ENCODE data around the gene TNF.

TNF gene

DNA sequence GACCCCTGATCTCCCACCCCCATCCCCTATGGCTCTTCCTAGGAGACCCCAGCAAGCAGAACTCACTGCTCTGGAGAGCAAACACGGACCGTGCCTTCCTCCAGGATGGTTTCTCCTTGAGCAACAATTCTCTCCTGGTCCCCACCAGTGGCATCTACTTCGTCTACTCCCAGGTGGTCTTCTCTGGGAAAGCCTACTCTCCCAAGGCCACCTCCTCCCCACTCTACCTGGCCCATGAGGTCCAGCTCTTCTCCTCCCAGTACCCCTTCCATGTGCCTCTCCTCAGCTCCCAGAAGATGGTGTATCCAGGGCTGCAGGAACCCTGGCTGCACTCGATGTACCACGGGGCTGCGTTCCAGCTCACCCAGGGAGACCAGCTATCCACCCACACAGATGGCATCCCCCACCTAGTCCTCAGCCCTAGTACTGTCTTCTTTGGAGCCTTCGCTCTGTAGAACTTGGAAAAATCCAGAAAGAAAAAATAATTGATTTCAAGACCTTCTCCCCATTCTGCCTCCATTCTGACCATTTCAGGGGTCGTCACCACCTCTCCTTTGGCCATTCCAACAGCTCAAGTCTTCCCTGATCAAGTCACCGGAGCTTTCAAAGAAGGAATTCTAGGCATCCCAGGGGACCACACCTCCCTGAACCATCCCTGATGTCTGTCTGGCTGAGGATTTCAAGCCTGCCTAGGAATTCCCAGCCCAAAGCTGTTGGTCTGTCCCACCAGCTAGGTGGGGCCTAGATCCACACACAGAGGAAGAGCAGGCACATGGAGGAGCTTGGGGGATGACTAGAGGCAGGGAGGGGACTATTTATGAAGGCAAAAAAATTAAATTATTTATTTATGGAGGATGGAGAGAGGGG, 1.9 kb upstream of the TNF start:
- no peak for DNase-seq (ENCODE audit: low read depth in 2 of 2)

DNA sequence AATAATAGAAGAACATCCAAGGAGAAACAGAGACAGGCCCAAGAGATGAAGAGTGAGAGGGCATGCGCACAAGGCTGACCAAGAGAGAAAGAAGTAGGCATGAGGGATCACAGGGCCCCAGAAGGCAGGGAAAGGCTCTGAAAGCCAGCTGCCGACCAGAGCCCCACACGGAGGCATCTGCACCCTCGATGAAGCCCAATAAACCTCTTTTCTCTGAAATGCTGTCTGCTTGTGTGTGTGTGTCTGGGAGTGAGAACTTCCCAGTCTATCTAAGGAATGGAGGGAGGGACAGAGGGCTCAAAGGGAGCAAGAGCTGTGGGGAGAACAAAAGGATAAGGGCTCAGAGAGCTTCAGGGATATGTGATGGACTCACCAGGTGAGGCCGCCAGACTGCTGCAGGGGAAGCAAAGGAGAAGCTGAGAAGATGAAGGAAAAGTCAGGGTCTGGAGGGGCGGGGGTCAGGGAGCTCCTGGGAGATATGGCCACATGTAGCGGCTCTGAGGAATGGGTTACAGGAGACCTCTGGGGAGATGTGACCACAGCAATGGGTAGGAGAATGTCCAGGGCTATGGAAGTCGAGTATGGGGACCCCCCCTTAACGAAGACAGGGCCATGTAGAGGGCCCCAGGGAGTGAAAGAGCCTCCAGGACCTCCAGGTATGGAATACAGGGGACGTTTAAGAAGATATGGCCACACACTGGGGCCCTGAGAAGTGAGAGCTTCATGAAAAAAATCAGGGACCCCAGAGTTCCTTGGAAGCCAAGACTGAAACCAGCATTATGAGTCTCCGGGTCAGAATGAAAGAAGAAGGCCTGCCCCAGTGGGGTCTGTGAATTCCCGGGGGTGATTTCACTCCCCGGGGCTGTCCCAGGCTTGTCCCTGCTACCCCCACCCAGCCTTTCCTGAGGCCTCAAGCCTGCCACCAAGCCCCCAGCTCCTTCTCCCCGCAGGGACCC, 981 bp upstream of the TNF start:
- DNase-seq (ENCODE audit: low read depth in 2 of 2): no peak

- no peak for DNase-seq (ENCODE audit: low read depth in 2 of 2)
These were observed 754 bp downstream of the TNF start for GRCh38 chr6:31575952-31576685.

DNA sequence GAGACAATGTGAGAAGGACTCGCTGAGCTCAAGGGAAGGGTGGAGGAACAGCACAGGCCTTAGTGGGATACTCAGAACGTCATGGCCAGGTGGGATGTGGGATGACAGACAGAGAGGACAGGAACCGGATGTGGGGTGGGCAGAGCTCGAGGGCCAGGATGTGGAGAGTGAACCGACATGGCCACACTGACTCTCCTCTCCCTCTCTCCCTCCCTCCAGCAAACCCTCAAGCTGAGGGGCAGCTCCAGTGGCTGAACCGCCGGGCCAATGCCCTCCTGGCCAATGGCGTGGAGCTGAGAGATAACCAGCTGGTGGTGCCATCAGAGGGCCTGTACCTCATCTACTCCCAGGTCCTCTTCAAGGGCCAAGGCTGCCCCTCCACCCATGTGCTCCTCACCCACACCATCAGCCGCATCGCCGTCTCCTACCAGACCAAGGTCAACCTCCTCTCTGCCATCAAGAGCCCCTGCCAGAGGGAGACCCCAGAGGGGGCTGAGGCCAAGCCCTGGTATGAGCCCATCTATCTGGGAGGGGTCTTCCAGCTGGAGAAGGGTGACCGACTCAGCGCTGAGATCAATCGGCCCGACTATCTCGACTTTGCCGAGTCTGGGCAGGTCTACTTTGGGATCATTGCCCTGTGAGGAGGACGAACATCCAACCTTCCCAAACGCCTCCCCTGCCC, 1.7 kb downstream of the TNF start:
- DNase-seq (ENCODE audit: low read depth in 2 of 2): no peak

DNA sequence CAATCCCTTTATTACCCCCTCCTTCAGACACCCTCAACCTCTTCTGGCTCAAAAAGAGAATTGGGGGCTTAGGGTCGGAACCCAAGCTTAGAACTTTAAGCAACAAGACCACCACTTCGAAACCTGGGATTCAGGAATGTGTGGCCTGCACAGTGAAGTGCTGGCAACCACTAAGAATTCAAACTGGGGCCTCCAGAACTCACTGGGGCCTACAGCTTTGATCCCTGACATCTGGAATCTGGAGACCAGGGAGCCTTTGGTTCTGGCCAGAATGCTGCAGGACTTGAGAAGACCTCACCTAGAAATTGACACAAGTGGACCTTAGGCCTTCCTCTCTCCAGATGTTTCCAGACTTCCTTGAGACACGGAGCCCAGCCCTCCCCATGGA, 2.2 kb downstream of the TNF start:
- no peak for DNase-seq (ENCODE audit: low read depth in 2 of 2)

- DNase-seq (ENCODE audit: low read depth in 2 of 2): no peak
These were observed 3.1 kb downstream of the TNF start for GRCh38 chr6:31578184-31579118.

GRCh38 chr6:31579119-31579505, 3.7 kb downstream of the TNF start:
- DNase-seq (ENCODE audit: low read depth in 2 of 2): no peak

- DNase-seq (ENCODE audit: low read depth in 2 of 2): no peak
These were observed 4.4 kb downstream of the TNF start for GRCh38 chr6:31579546-31580437.

- no peak for DNase-seq (ENCODE audit: low read depth in 2 of 2)
These were observed 5.0 kb downstream of the TNF start for GRCh38 chr6:31580438-31580740.

DNA sequence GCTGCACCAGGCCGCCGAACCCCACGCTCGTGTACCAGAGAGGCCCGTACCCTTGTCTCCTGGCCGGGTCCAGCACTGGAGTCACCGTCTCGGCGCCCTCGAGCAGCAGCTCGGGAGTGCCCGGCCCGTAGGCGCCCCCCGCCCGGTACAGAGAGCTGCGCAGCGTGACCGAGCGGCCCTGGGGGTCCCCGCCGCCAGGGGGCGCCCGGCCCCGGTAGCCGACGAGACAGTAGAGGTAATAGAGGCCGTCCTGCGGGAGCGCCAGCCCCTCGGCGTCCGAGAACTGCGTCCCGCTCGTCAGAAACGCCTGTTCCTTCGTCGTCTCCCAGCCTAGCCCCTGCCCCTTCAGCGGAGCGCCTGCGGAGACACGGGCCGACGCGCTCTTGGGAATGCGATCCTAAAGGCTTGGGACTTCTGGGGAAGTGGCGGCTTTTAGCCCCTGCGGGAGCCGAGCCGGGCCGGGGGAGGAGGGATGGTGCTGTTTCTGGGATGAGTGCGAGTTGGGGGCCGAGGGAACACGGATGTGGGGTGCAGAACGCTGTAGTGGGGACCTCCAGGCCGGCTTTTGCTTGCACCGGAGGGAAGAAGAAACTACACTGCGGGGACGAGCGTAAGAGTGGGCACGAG, 5.6 kb downstream of the TNF start:
- DNase-seq (ENCODE audit: low read depth in 2 of 2): peak; percentile 75 to 83

GRCh38 chr6:31581434-31582229, 6.3 kb downstream of the TNF start:
- DNase-seq (ENCODE audit: low read depth in 2 of 2): no peak

- no peak for DNase-seq (ENCODE audit: low read depth in 2 of 2)
These were observed 6.9 kb downstream of the TNF start, which contains the start of gene LTB for GRCh38 chr6:31582230-31582643. Gene LTB, minus strand, starts transcription at chr6:31582424. Its CDS starts 7 bp downstream, at chr6:31582417.

DNA sequence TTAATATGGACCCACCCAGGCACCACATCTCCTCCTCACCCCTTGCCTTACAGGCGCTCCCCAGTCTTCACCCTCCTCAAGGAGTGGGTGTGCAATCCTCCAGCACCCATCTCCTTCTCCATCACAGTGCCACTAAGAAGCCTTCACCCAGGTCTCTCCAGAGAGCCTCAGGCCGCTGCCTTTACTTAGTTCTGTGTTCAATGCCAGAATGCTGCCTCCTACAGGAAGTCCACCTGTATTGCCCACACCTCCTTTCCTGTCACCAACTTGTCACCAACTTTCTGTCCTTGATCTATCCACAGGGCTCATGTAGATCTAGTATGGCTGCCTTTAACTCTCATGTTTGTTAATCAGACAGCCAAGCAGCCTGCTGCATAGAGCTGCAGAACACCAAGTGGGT, 10.1 kb downstream of the TNF start:
- no peak for DNase-seq (ENCODE audit: low read depth in 2 of 2)

DNA sequence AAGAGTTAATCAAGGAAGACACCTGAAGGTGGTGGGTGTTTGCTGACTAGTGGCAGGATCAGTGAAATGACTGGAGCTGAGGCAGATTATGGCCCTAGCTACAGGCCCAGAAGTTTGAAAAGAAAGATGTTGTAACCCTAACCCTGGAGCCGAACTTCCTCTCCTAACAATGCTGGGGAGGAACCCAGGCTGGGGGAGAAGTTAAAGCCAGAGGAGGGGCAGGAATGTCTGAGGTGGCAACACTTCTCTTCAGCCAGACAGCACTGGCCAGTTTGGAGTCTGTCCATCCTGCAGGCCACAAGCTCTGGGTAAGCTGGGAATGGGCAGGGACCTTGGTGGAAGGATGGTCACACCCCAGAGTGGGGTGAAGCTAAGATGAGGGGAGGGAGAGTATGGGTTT, 10.6 kb downstream of the TNF start, which contains the start of gene LST1:
LST1 (plus strand) TSS at position 270 of the 400 bp plus-strand sequence. CDS start 1,023 bp downstream, outside the sequence.
- no peak for DNase-seq (ENCODE audit: low read depth in 2 of 2)

DNA sequence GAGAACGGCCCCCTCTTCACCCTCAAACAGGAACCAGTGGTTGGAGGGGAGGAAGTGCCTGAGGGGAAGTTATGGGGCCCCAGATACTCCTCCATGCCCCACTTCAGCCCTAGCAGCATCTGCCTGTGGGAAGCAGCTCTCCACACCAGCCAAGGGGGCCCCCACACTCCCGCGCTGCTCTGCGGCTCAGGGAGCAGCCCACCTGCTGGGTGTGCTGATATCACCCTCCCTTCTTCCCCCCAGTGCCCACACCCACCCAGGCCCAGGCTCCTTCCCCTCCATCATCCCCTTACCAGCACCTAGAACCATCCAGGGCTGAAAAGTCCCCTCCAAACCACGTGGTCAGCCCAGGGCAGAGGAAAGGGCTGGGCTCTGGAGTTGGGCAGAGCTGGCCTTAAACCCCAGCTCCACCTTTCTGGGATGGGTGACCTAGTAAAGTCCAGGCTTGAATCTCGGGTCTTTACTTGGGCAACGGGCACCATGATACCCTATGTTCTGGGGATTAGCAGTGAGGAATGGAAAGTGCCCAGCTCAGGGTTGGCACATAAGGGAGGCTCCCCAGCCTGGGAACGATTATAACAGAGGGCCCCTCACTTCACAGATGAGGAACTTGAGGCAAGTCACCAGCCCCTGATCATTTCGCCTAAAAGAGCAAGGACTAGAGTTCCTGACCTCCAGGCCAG, 11.4 kb downstream of the TNF start:
- no peak for DNase-seq (ENCODE audit: low read depth in 2 of 2)

DNA sequence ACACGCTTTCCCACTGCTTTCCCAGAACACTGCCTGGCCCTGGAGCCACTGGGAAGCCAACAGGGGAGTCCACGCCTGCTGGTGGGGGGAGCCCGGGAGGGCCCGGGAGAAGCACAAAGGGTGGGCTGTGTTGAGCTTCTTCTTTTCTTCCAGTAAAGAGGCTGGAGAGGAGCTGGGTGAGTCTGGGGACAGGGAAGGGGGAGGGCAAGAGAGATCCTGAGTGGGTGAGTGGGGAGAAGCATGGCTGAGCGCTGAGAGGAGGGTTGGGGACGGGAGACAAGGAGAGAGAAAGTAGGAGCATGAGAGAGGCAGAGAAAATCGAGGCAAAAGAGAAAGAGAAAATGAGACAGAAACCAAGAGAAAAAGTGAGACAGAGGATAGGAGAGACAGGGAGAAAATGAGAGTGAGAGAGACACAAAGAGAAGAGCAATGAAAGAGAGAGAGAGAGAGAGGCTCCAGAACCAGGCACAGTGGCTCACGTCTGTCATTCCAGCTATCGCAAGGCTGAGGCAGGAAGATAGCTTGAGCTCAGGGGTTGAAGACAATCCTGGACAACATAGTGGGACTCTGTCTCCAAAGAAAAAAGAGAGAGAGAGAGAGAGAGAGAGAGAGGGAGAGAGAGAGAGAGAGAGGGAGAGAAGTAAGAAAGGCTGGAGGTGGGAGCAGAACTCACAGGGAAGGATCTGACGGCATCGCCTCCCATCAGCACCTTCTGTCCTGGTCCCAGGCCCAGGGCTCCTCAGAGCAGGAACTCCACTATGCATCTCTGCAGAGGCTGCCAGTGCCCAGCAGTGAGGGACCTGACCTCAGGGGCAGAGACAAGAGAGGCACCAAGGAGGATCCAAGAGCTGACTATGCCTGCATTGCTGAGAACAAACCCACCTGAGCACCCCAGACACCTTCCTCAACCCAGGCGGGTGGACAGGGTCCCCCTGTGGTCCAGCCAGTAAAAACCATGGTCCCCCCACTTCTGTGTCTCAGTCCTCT, 12.7 kb downstream of the TNF start:
- no peak for DNase-seq (ENCODE audit: low read depth in 2 of 2)

Measured in activated CD8-positive, alpha-beta memory T cell treated with anti-CD3 and anti-CD28 coated beads for 4 hours (primary cell).